HG02678 (cell line): ENCODE measurements around the gene TSPAN17.
"Not testable (repeated sequence)": the region's sequence is repeated elsewhere in the genome, so short reads cannot be mapped to it uniquely, and the experiment has no call there.

Experiments
- ATAC-seq: cut with Tn5 transposase; IDR thresholded peaks from one replicate; pipeline ENCODE4 v1.9.1; 2021; ENCODE audit warnings: mild to moderate bottlenecking, moderate library complexity; ENCODE audit not compliant: unreplicated experiment

The TSPAN17 gene

GRCh38 chr5:176676361-176676824 lies 29.1 kb downstream of the TSPAN17 start:
- ATAC-seq = peak; percentile 84

GRCh38 chr5:176677209-176677939 lies 30.1 kb downstream of the TSPAN17 start:
- no peak for ATAC-seq

- ATAC-seq = no peak
Observed at GRCh38 chr5:176678584-176678983, 31.3 kb downstream of the TSPAN17 start.

GRCh38 chr5:176679365-176680225 lies 32.3 kb downstream of the TSPAN17 start:
- no peak for ATAC-seq

GRCh38 chr5:176680226-176680563 lies 32.9 kb downstream of the TSPAN17 start:
- ATAC-seq = no peak

GRCh38 chr5:176682016-176682531 lies 34.8 kb downstream of the TSPAN17 start:
- ATAC-seq = no peak

- no peak for ATAC-seq
Observed at GRCh38 chr5:176685010-176685409, 37.7 kb downstream of the TSPAN17 start.

- ATAC-seq = no peak
Observed at GRCh38 chr5:176687247-176687646, 40.0 kb downstream of the TSPAN17 start.

GRCh38 chr5:176687881-176688280 lies 40.6 kb downstream of the TSPAN17 start:
- ATAC-seq = no peak

GRCh38 chr5:176690911-176691310 lies 43.6 kb downstream of the TSPAN17 start:
- ATAC-seq = no peak

GRCh38 chr5:176691524-176691923 lies 44.2 kb downstream of the TSPAN17 start:
- ATAC-seq = no peak

- ATAC-seq = no peak
Observed at GRCh38 chr5:176692326-176692725, 45.0 kb downstream of the TSPAN17 start.

- no peak for ATAC-seq
Observed at GRCh38 chr5:176692839-176693476, 45.7 kb downstream of the TSPAN17 start.

- no peak for ATAC-seq
Observed at GRCh38 chr5:176693477-176693851, 46.2 kb downstream of the TSPAN17 start.

- no peak for ATAC-seq
Observed at GRCh38 chr5:176694146-176694545, 46.9 kb downstream of the TSPAN17 start.

- no peak for ATAC-seq
Observed at GRCh38 chr5:176694631-176695030, 47.3 kb downstream of the TSPAN17 start.

GRCh38 chr5:176695073-176695472 lies 47.8 kb downstream of the TSPAN17 start:
- no peak for ATAC-seq

GRCh38 chr5:176697267-176697933 lies 50.1 kb downstream of the TSPAN17 start:
- no peak for ATAC-seq

- ATAC-seq = no peak
Observed at GRCh38 chr5:176697934-176698538, 50.8 kb downstream of the TSPAN17 start.

GRCh38 chr5:176699446-176699845 lies 52.2 kb downstream of the TSPAN17 start:
- ATAC-seq = not testable (repeated sequence)
